Right atrium auricular region (tissue), 2 donors: Measurements from ENCODE around the gene GCM1. TPM values are rescaled to one million over a fixed set of nuclear protein-coding genes. Genes with fewer than 3 reads are reported as not detected.

Experiments used
- DNase-seq: peaks from one replicate; pipeline ENCODE4 v3.0.0-alpha.2; 2019; ENCODE audit warnings: low spot score
- H3K27ac ChIP-seq, 2 donors: fragments of 200-600 bp; sonication (generic); 1 replicate in 1 of 2; 2 replicates in 1 of 2; pipeline ENCODE4 v1.5.1; 2016 to 2019
- H3K27me3 ChIP-seq, 2 donors: fragments of 200-600 bp; sonication (generic); one replicate each; pipeline versions ENCODE4 v1.5.1 to v1.6.0; 2017 to 2019
- H3K36me3 ChIP-seq: fragments of 200-600 bp; sonication (generic); one replicate; pipeline ENCODE4 v1.5.1; 2016
- H3K4me1 ChIP-seq, 2 donors: fragments of 200-600 bp; sonication (generic); one replicate each; pipeline versions ENCODE4 v1.5.1 to v1.6.0; 2017 to 2019
- H3K4me3 ChIP-seq, 2 donors: fragments of 200-600 bp; sonication (generic); 1 replicate in 1 of 2; 2 replicates in 1 of 2; pipeline ENCODE4 v1.5.1; 2017 to 2019; ENCODE audit warnings: mild to moderate bottlenecking in 1 of 2, moderate library complexity in 1 of 2
- H3K9me3 ChIP-seq, 2 donors: fragments of 200-600 bp; sonication (generic); one replicate each; pipeline ENCODE4 v1.5.1; 2019
- CTCF ChIP-seq, 2 donors: fragments of 200-600 bp; sonication (generic); IDR thresholded peaks; one replicate each; pipeline ENCODE4 v1.5.1; 2019; ENCODE audit warnings: antibody characterized with exemption in 2 of 2
- total RNA-seq, 2 donors: library from RNA; depleted of rRNA; stranded (reverse); fragments of >200 nt; gene quantifications; one replicate each; pipeline ENCODE4 v1.1.0, GENCODE V29; 2016

GCM1 gene
- total RNA-seq, 2 donors from 2014 or later: not detected

DNA sequence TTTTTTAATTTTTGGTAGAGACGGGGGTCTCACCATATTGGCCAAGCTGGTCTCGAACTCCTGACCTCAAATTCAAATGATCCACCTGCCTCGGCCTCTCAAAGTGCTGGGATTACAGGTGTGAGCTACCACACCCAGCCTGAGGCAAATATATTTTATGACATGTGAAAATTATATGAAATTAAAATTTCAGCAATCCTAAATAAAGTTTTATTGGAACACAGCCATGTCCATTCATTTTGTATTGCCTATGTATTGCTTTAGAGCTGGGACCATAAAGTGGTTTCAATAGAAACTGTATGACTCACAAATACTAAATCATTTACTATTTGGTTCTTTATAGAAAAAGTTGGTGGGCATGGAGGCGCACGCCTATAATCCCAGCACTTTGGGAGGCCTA, 32.0 kb upstream of the GCM1 start:
- H3K27me3 ChIP-seq: no peaks in the 10 kb centered on the region
- H3K9me3 ChIP-seq: no peaks in the 10 kb centered on the region
- H3K4me3 ChIP-seq: no peak overlapping the region
- TF ChIP-seq CTCF (IDR thresholded peaks at IDR 0.05): no peak
- peak overlapping the region in 1 of 2 donors; percentile 2 for H3K27ac ChIP-seq
- H3K4me1 ChIP-seq: peaks cover 0 to 4% of the 10 kb centered on the region in 2 donors
- no peaks in the 10 kb centered on the region for H3K36me3 ChIP-seq
- no peak for DNase-seq

GRCh38 chr6:53179961-53180651, 31.5 kb upstream of the GCM1 start:
- no peak for TF ChIP-seq CTCF (IDR thresholded peaks at IDR 0.05)
- Histone ChIP-seq H3K27ac (peak overlapping the region in 1 of 2 donors; percentile 2), H3K4me1 (peaks cover 0 to 4% of the 10 kb centered on the region in 2 donors), H3K9me3 (no peaks in the 10 kb centered on the region), H3K27me3 (no peaks in the 10 kb centered on the region), H3K4me3 (no peak overlapping the region), H3K36me3 (no peaks in the 10 kb centered on the region)
- DNase-seq: no peak

GRCh38 chr6:53178837-53179432, 30.3 kb upstream of the GCM1 start:
- no peaks in the 10 kb centered on the region for H3K27me3 ChIP-seq
- no peaks in the 10 kb centered on the region for H3K36me3 ChIP-seq
- no peaks in the 10 kb centered on the region for H3K9me3 ChIP-seq
- H3K4me3 ChIP-seq: no peak overlapping the region
- H3K27ac ChIP-seq: no peak overlapping the region
- no peak for DNase-seq
- H3K4me1 ChIP-seq: peaks cover 0 to 4% of the 10 kb centered on the region in 2 donors
- TF ChIP-seq CTCF (IDR thresholded peaks at IDR 0.05): no peak

- H3K27ac ChIP-seq: no peak overlapping the region
- no peaks in the 10 kb centered on the region for H3K9me3 ChIP-seq
- DNase-seq: no peak
- H3K4me1 ChIP-seq: peaks cover 0 to 2% of the 10 kb centered on the region in 2 donors
- H3K4me3 ChIP-seq: no peak overlapping the region
- H3K36me3 ChIP-seq: no peaks in the 10 kb centered on the region
- no peak for TF ChIP-seq CTCF (IDR thresholded peaks at IDR 0.05)
- no peaks in the 10 kb centered on the region for H3K27me3 ChIP-seq
Measured at GRCh38 chr6:53175027-53175426, 26.4 kb upstream of the GCM1 start.

GRCh38 chr6:53172468-53172803, 23.8 kb upstream of the GCM1 start:
- DNase-seq: no peak
- H3K36me3 ChIP-seq: no peaks in the 10 kb centered on the region

More at GRCh38 chr6:53172468-53172803, 23.8 kb upstream of the GCM1 start:
- Histone ChIP-seq H3K27me3 (no peaks in the 10 kb centered on the region), H3K4me1 (no peaks in the 10 kb centered on the region), H3K4me3 (no peak overlapping the region), H3K27ac (no peak overlapping the region), H3K9me3 (no peaks in the 10 kb centered on the region)
- no peak for TF ChIP-seq CTCF (IDR thresholded peaks at IDR 0.05)
